ENCODE results near the gene ZFP69.

- TF ChIP-seq, protein P1, sequence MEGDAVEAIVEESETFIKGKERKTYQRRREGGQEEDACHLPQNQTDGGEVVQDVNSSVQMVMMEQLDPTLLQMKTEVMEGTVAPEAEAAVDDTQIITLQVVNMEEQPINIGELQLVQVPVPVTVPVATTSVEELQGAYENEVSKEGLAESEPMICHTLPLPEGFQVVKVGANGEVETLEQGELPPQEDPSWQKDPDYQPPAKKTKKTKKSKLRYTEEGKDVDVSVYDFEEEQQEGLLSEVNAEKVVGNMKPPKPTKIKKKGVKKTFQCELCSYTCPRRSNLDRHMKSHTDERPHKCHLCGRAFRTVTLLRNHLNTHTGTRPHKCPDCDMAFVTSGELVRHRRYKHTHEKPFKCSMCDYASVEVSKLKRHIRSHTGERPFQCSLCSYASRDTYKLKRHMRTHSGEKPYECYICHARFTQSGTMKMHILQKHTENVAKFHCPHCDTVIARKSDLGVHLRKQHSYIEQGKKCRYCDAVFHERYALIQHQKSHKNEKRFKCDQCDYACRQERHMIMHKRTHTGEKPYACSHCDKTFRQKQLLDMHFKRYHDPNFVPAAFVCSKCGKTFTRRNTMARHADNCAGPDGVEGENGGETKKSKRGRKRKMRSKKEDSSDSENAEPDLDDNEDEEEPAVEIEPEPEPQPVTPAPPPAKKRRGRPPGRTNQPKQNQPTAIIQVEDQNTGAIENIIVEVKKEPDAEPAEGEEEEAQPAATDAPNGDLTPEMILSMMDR (IDR thresholded peaks at IDR 0.05; ENCODE audit: insufficient read depth, low read length, poor library complexity, severe bottlenecking) = no peak
- no peak for TF ChIP-seq EZH2phosphoT487 (conservative IDR thresholded peaks at IDR 0.05; ENCODE audit: low read length)
These were observed 54.4 kb downstream of the ZFP69 start, which contains the start of gene ZNF684 for GRCh38 chr1:40531381-40532061.

Measured in SU-DHL-6 (cell line).